Transverse colon (tissue), 3 donors: ENCODE measurements around the gene SBNO2.

ENCODE experiments used
- EP300 ChIP-seq: sonication (generic); formaldehyde crosslinking; IDR thresholded peaks from one replicate; pipeline ENCODE4 v1.6.1; 2017; ENCODE audit warnings: antibody characterized with exemption, low read depth
- POLR2A ChIP-seq: fragments of 450-650 bp; IDR thresholded peaks from one replicate; pipeline ENCODE4 v1.6.1; 2016; ENCODE audit warnings: antibody characterized with exemption, mild to moderate bottlenecking, moderate library complexity
- TF ChIP-seq, protein P1 (sequence below), 5 experiments: fragments of 200-600 bp in 3 of 5; fragments of 450-650 bp in 2 of 5; sonication (generic) in 3 of 5; IDR thresholded peaks; 1 replicate in 2 of 5; 2 replicates in 3 of 5; pipeline ENCODE4 v1.5.1; 2016 to 2017; ENCODE audit warnings: antibody characterized with exemption in 5 of 5, inconsistent platforms in 3 of 5, mild to moderate bottlenecking in 2 of 5, moderate library complexity in 1 of 5

DNA sequence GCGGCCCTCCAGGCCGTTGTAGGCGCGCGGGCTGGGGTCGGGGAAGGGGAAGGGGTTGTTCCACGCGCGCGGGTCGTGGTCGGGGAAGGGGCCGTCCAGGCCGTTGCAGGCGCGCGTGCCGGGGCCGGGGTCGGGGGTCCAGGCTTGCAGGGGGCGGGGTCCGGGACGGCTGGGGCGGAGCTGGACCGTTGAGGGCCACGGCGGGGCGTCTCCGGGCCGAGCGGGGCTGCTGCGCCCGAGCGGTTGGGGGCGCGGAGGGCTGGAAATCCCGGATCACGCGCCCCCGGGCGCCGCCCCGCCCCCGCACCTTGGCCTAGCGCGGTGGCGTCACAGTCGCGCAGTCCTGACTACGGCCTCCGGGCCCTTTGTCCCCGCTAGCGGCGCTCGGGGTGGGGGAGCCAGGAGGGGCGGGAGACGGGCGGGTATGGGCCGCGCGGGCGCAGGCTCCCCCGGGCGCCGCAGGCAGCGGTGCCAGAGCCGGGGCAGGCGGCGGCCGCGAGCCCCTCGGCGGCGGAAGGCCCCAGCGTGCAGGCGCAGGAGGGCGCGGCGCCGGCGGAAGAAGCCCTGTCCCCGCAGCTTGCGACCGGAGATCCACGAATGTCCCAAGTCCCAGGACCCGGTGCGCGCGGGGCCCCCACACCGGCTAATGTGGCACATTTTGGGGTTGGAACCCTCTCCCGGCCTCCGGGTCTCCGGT, 69.6 kb downstream of the SBNO2 start:
- TF ChIP-seq, protein P1, sequence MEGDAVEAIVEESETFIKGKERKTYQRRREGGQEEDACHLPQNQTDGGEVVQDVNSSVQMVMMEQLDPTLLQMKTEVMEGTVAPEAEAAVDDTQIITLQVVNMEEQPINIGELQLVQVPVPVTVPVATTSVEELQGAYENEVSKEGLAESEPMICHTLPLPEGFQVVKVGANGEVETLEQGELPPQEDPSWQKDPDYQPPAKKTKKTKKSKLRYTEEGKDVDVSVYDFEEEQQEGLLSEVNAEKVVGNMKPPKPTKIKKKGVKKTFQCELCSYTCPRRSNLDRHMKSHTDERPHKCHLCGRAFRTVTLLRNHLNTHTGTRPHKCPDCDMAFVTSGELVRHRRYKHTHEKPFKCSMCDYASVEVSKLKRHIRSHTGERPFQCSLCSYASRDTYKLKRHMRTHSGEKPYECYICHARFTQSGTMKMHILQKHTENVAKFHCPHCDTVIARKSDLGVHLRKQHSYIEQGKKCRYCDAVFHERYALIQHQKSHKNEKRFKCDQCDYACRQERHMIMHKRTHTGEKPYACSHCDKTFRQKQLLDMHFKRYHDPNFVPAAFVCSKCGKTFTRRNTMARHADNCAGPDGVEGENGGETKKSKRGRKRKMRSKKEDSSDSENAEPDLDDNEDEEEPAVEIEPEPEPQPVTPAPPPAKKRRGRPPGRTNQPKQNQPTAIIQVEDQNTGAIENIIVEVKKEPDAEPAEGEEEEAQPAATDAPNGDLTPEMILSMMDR (IDR thresholded peaks at IDR 0.05): no peak
- no peak for TF ChIP-seq POLR2A
- no peak for TF ChIP-seq EP300
